WI38 (cell line): ENCODE results near the gene NETO1.

Experiments used
- H3K4me3 ChIP-seq: 2 replicates; pipeline ENCODE4 v1.5.1; 2011; ENCODE audit warnings: low read depth, mild to moderate bottlenecking, control low read depth, low read length
- TF ChIP-seq, protein P1 (sequence below): IDR thresholded peaks from 2 replicates; pipeline ENCODE4 v1.5.1; 2012; ENCODE audit warnings: low read depth, mild to moderate bottlenecking, control low read depth, low read length

NETO1 gene

GRCh38 chr18:72704202-72704601, 163.6 kb downstream of the NETO1 start:
- H3K4me3 ChIP-seq: no peak overlapping the region
- TF ChIP-seq, protein P1, sequence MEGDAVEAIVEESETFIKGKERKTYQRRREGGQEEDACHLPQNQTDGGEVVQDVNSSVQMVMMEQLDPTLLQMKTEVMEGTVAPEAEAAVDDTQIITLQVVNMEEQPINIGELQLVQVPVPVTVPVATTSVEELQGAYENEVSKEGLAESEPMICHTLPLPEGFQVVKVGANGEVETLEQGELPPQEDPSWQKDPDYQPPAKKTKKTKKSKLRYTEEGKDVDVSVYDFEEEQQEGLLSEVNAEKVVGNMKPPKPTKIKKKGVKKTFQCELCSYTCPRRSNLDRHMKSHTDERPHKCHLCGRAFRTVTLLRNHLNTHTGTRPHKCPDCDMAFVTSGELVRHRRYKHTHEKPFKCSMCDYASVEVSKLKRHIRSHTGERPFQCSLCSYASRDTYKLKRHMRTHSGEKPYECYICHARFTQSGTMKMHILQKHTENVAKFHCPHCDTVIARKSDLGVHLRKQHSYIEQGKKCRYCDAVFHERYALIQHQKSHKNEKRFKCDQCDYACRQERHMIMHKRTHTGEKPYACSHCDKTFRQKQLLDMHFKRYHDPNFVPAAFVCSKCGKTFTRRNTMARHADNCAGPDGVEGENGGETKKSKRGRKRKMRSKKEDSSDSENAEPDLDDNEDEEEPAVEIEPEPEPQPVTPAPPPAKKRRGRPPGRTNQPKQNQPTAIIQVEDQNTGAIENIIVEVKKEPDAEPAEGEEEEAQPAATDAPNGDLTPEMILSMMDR: no peak

DNA sequence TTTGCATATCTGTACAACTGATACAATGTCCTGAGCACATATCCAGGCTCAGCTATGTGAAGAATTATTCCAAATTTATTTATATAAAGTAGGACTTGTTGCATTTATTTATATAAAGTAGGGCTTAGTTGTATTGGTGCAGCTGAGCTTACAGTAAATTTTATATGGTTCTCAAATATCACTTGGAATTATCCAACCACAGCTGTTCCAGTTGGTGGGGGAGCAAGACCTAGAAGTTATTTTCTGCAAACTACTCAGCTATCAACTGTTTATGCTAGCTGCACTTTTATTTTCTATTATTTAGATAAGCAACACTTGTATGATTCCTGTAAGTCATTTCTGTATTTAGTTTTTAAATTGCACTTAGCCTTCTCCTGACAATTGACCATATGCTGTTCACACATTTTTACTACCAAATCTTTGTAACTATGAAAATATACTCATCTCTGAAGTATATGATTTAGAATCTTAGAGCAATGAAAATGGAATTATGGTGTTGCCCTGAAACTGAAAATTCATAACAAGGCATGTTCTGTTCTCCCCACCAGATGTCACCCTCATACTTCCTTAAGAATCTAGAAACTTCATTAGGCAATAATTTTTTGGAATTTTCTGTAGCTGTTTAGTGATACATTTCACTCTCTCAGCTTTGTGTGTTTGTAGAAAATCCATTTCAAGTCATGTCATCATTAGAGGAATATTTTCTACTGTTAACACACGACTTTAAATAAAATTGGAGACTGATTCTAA, 166.7 kb downstream of the NETO1 start:
- no peak overlapping the region for H3K4me3 ChIP-seq
- TF ChIP-seq, protein P1: no peak

DNA sequence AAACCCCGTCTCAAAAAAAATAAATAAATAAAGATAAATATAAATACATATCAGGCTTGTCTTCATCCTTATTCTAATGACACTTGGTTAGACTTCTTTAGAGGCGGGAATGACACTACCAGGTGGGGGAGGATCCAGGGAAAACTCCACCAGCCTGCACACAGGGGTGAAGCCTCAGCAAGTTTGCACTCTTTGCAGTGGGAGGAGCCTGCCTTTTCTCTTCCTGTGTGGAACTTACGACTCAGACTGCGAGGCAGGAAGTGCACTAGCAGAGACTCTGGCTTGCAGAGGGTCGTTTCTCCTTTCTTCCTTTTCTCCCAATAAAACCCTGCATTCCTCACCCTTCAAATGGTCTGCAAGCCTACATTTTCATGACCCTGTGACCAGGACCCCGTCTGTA, 170.1 kb downstream of the NETO1 start:
- H3K4me3 ChIP-seq: no peak overlapping the region
- TF ChIP-seq, protein P1: no peak

DNA sequence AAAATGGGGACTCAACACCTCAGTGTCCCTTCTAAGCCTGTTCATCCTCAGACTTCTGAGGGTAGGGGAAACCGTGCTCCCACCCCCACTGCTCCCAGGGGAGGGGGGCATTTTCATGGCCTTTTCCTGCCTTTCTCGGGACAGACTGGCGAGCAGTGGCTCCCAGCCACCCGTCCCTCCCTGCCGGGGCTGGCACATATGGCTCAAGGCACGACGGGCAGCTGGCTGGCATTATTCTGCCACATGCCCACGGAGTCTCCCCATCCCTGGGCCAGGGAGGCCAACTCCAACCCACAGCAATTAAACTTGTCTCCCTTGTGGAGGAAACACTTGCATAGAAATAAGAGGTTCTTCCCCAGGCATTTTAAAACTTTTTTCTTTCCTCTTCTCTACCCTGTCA, 175.2 kb downstream of the NETO1 start:
- no peak overlapping the region for H3K4me3 ChIP-seq
- TF ChIP-seq, protein P1: no peak
